HEK293 (cell line): ENCODE measurements around the gene VPS13D.

Source experiments
- AEBP2 ChIP-seq: fragments of 450-650 bp; formaldehyde crosslinking; IDR thresholded peaks from 2 replicates; pipeline ENCODE4 v1.5.1; 2016; ENCODE audit warnings: missing biosample characterization, missing genetic modification characterization, borderline replicate concordance
- CTCF ChIP-seq: fragments of 450-650 bp; formaldehyde crosslinking; IDR thresholded peaks from 2 replicates; pipeline ENCODE4 v1.5.1; 2016; ENCODE audit warnings: missing biosample characterization, missing genetic modification characterization
- PBX3 ChIP-seq: sonication (generic); formaldehyde crosslinking; IDR thresholded peaks from 2 replicates; pipeline ENCODE4 v1.8.1; 2022; ENCODE audit warnings: mild to moderate bottlenecking, moderate library complexity, missing genetic modification reagents
- REST ChIP-seq: fragments of 450-650 bp; formaldehyde crosslinking; IDR thresholded peaks from 2 replicates; pipeline ENCODE4 v1.5.1; 2016; ENCODE audit warnings: missing biosample characterization, missing genetic modification characterization
- ZNF280D ChIP-seq: fragments of 450-650 bp; formaldehyde crosslinking; IDR thresholded peaks from 2 replicates; pipeline ENCODE4 v1.5.1; 2016; ENCODE audit warnings: missing biosample characterization, missing genetic modification characterization
- ZNF324 ChIP-seq: fragments of 450-650 bp; formaldehyde crosslinking; IDR thresholded peaks from 2 replicates; pipeline ENCODE4 v1.5.1; 2016; ENCODE audit warnings: missing biosample characterization, missing genetic modification characterization
- ZNF561 ChIP-seq: fragments of 450-650 bp; IDR thresholded peaks from 2 replicates; pipeline ENCODE4 v1.5.1; 2018; ENCODE audit warnings: missing biosample characterization, missing genetic modification characterization, borderline replicate concordance
- ZNF639 ChIP-seq: fragments of 450-650 bp; formaldehyde crosslinking; IDR thresholded peaks from 2 replicates; pipeline ENCODE4 v1.5.1; 2016; ENCODE audit warnings: missing biosample characterization, missing genetic modification characterization
- ZNF664 ChIP-seq: fragments of 450-650 bp; formaldehyde crosslinking; IDR thresholded peaks from 2 replicates; pipeline ENCODE4 v1.5.1; 2016; ENCODE audit warnings: missing biosample characterization, missing genetic modification characterization
- ZSCAN30 ChIP-seq: fragments of 450-650 bp; IDR thresholded peaks from 2 replicates; pipeline ENCODE4 v1.5.1; 2018; ENCODE audit warnings: missing biosample characterization, mild to moderate bottlenecking, missing genetic modification characterization, moderate library complexity

GRCh38 chr1:12300706-12301105, 70.9 kb downstream of the VPS13D start:
- TF ChIP-seq CTCF (tag by site-specific recombination) (no peak), ZNF280D (tag by site-specific recombination) (no peak), AEBP2 (no peak), ZNF561 (tag by site-specific recombination) (no peak), ZNF324 (tag by site-specific recombination) (no peak), REST (no peak), ZNF664 (tag by site-specific recombination) (no peak), PBX3 (no peak), ZNF639 (tag by site-specific recombination) (no peak), ZSCAN30 (tag by site-specific recombination) (no peak)
